ENCODE results near the gene MTOR.
"Not testable (repeated sequence)": the region's sequence is repeated elsewhere in the genome, so short reads cannot be mapped to it uniquely, and the experiment has no call there.

MTOR gene

DNA sequence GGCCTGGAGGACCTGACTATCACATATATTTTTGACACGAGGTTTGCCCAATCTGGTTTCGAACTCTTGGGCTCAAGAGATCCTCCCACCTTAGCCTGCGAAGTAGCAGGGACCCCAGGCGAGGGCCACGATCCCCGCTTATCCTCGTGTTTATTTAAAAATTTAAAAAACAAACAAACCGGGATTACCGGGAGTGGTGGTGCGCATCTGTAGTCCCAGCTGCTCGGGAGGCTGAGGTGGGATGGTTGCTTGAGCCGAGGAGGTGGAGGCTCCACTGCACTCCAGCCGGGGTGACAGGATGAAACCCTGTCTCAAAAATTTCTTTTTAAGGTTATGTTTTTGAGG, 162.2 kb downstream of the MTOR start:
- DNase-seq, result no peak

DNA sequence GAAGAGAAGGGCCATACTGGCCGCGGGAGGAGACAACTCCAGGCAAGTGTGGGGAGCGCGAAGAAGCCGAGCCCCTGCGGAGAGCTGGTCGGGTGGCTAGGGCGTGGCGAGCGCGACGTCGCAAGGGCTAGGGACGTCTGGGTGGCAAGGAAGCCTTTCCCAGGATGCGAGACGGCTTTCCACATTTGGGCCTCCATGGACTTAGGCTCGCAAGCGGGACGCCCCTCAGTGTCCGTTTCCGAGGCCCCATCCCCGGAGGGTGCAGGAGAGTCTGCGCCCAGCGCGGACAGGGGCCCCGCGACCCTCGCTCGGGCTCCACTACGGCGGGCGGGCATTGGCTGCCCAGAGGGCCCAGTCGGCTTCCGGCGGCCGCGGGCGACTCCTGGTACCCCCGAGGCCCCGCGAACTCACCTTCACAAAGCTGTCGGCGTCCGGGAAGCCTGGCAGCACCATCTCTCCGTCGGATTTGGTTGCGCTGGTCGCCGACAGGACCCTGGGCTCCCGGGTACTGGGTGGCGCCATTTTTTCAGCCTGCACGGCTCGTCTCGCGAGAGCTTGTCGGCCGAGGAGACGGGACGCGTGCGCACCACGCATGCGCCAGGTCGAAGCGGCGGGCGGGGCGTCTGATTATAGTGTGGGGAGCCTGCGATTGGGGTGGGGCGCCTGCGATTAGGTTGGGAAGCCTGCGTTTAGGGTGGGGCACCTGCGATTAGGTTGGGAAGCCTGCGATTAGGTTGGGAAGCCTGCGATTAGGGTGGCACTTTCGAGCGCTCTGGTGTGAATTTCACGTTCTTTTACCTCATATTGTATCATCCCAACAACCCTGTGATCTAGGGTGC, 162.8 kb downstream of the MTOR start, which contains the start of gene EXOSC10:
Gene EXOSC10, minus strand, starts transcription at position 560 of the 839 bp plus-strand sequence. Its CDS starts 38 bp downstream, at position 522.
- DNase-seq, result peak; percentile 93

GRCh38 chr1:11098931-11099309, 163.4 kb downstream of the MTOR start:
- DNase-seq, result no peak

- DNase-seq, result not testable (repeated sequence)
These were observed 178.6 kb downstream of the MTOR start for GRCh38 chr1:11083784-11084183.

GRCh38 chr1:11080931-11081330, 181.4 kb downstream of the MTOR start:
- no peak for DNase-seq

DNA sequence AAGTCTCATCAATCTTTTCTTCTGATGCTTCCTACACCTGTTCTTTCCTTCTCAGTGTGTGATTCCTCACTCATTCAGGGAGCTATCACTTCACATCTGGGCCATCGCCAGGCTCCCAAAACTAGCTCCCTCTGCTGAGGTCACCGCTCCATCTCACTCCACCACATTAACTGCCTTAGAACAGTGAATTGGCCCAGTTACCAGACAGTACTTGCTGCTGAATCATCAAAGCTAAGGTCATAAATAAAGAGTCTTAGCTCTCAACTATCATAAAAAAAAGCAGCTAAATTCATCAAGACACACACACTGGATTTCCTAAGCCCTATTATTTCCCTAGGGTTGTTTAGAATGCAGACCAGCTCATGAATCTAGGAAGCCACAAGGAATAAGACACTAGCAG, 183.7 kb downstream of the MTOR start:
- no peak for DNase-seq

GRCh38 chr1:11073398-11073797, 189.0 kb downstream of the MTOR start:
- DNase-seq, result not testable (repeated sequence)

GRCh38 chr1:11072216-11072917, 190.0 kb downstream of the MTOR start:
- no peak for DNase-seq

GRCh38 chr1:11071463-11072215, 190.7 kb downstream of the MTOR start:
- DNase-seq, result no peak

- no peak for DNase-seq
These were observed 191.5 kb downstream of the MTOR start for GRCh38 chr1:11070876-11071275.

DNA sequence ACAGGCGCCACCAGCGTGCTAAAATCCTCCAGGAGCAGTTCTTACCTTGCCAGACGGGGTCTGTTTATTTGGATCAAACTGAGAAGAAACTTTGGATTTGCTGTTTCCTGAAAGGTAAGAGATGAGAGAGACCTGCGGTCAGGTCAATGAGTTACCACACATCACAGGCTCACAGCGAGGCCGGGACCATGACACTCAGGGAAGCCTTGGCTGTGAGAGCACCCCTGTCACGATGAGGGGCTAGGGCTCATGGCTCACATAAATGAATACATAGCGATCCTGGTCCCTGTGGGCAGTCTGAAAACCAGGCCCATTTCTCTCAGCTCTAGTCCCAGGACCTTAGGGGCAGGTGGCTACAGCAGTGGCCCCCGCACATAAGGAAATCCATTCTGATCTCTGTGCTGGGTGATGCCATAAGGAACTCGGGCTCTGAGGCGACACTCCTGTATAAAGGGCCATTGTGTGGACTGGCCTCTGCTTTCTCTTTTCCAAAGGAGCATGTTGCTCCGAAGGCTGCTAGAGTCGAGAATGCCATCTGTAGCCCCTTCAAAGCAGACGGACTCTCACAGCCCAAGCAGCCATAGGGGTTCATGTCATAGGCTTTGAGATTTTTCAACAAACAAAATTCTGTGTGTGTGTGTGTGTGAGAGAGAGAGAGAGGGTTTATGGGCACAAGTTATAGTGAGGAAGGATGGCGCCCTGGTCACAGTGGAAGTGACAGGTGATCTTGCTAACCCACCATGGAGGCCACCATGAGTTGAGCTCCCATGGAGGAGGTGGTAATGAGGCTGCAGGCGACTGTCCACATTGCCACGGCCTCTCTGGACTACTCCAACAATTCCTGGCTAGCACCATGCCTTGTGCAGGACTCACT, 193.5 kb downstream of the MTOR start:
- no peak for DNase-seq

DNA sequence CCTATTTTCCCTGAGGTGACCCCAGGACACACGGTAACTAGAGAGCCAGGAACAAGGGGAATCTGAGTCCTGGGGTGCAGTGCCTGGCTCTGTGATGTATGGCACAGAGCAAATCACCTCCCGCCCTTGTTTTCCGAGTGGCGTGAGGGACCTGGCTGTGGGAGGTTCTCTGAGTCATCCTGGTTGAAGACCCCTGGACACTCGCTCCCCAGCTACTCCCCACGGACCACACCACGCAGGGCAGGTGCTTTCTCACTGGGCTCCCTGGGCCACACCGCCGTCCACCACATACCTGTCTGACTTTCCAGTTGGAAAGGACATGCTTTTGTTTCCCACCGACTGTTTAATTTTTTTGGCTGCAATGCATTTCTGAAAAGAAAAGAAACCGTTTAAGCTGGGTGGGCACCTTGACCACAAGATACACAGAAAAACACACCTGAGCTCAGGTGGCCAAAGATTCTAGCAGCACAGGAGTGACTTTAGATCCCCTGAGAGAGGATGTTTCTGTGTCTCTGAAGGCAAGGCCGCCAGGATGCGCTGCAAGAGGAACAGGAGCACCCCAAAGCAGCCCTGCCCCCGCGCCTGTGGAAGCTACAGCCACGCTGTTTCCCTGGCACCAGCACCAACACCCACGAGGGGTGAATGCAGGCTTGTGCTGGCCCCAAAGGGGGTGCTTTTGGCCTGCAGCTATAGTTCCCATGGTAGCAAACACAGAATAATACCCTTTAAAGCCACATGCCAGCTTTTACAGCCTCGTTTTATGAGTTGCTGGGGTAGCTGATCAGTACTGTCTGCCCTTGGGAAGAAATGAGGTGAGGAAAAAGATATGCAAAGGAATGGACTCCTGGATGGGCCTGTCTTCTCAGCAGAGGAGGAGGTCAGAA, 194.4 kb downstream of the MTOR start:
- DNase-seq, result no peak

GRCh38 chr1:11065796-11066195, 196.6 kb downstream of the MTOR start:
- DNase-seq, result no peak

- DNase-seq, result no peak
These were observed 197.4 kb downstream of the MTOR start for GRCh38 chr1:11064942-11065341.

DNA sequence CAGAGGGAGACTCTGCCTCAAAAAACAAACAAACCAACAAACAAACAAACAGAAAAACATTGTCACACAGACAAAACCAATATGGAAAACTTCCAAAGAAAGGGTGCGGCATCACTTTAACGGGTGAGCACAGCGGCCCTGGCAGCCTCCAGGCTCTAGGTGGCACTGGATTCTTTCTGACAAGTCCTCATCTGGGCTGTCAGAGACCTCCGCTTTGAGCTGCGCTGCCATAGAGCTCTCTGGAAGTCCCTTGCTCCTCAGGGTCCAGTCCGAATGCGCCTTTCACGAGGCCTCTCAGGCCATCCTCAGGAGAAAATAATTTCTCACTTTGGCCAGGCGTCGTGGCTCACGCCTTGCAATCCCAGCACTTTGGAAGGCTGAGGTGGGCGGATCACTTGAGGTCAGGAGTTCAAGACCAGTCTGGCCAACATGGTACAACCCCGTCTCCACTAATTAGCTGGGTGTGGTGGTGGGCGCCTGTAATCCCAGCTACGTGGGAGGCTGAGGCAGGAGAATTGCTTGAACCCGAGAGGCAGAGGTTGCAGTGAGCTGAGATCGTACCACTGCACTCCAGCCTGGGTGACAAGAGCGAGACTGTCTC, 198.3 kb downstream of the MTOR start:
- not testable (repeated sequence) for DNase-seq

DNA sequence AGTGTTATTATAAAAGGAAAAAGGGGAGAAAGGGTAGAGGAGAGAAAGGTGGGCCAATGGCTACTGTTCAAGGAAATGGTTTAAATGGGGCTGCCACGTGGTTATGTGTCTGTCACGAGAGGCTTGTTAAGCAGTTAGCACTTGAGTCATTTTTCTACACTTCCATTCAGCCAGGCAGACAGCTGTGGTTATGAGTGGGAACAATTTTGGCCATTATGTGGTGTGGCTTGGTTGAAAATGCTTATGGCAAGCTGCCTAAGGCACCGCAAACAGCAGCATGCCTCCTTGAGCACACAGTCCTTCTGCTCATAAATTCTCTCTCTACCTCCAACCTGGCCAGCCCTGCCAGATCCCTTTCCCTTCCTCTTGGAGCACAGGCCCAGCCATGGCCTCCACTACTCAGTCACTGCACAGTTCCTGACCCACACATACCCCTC, 199.4 kb downstream of the MTOR start:
- no peak for DNase-seq

DNA sequence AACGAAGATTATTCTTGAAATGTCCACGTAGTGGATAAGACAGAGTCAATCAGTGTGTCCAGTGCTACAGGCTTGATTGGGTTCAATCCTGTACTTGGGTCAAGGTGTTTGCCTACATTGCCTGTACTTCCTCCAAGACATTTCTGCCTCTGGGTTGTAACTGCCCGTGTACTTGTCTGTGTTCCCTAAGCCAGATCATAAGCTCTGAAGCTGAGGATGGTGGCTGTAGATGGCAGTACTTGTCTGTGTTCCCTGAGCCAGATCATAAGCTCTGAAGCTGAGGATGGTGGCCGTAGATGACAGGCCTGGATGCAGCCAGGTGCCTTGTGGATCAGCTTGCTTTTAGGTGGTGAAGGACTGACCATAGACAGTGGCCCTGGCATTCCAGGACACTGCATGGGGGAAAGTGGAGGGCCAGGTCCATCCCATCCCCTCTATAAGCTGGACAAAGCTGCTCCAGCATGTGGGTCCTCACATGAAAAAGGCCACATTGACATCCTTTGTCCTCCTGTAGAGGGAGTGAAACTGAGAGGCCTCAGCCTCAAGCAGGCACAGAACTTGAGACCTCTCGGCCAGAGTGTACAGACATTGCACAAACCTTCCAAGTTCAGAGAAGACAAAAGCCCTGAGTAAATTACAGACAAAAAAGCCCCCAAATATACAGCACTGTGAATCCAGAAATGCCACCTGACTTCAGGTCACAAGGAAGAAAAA, 200.5 kb downstream of the MTOR start:
- no peak for DNase-seq

DNA sequence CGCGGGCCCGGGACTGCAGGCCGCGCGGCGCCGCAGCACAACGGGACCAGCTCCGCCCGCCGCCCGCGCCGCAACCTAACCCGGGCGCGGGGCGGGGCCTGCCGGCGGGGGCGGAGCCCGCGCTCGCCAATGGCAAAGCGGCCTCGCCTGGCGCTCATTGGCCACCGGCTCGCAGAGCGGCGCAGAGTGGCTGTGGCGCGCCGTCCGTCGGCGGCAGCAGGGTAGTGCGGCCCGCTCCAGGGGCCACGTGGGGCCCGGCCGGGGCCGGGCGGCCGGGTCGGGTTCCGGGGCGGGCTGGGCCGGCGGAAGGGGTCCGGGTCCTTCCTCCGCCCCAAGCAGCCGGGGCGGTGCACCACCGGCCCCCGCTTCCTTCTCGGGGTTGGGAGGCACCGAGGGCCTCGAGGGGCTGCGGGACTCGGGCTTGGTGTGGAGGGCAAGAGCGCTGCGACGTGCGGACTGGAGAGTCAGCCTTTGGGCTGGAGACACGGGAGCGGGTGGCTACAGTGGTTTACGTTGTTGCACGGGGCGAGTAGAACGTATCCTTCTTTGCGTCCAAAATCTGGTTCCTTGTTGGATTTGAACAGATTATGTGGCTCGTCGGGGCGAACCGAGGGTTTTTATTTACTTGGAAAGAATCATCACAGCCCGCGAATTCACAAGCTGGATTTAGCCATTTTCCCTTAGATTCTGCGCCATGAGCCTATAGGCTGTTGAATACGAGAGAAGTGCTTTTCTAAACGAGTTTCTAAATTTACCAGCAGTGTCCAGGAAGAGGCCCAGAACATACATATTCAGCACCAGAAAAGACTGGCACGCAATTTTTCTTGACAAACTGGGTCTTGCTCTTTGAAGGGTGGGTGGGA, 202.2 kb downstream of the MTOR start, which contains the start of gene SRM:
Gene SRM, minus strand, starts transcription at position 51 of the 863 bp plus-strand sequence. CDS start 75 bp downstream, outside the sequence.
- peak; percentile 84 for DNase-seq

Measured in activated CD4-positive, alpha-beta T cell treated with anti-CD3 and anti-CD28 coated beads for 1 hour (primary cell).